B cell (primary cell): ENCODE results near the gene SERPINB1. TPM values are rescaled to one million over a fixed set of nuclear protein-coding genes. Genes with fewer than 3 reads are reported as not detected.

Experiments
- ATAC-seq: fragments of 200-7000 bp; cut with Tn5 transposase; one replicate; pipeline ENCODE4 v1.10.0; 2021; ENCODE audit warnings: low read depth, mild to moderate bottlenecking, moderate number of reproducible peaks, moderate library complexity
- CTCF ChIA-PET: fragments of 350-600 bp; sonication (Branson Sonifier 250); formaldehyde crosslinking; loops from one replicate; lab custom pipeline; 2021; ENCODE audit warnings: antibody characterized with exemption, inconsistent platforms; lab: Charles Lee
- POLR2A ChIA-PET: fragments of 350-600 bp; sonication (Branson Sonifier 250); formaldehyde crosslinking; loops from one replicate; lab custom pipeline; 2021; ENCODE audit warnings: antibody characterized with exemption; lab: Charles Lee
- DNase-seq: peaks from one replicate; pipeline ENCODE4 v3.0.0; 2013
- H2AFZ ChIP-seq: 2 replicates; pipeline ENCODE4 v1.6.1; 2012; ENCODE audit warnings: mild to moderate bottlenecking, low read depth, low read length; ENCODE audit not compliant: insufficient read depth, poor library complexity, severe bottlenecking
- H3K27ac ChIP-seq, 2 donors: 1 replicate in 1 of 2; 2 replicates in 1 of 2; pipeline ENCODE4 v1.5.1; 2012 to 2013; ENCODE audit warnings: low read length in 2 of 2, mild to moderate bottlenecking in 2 of 2, moderate library complexity in 1 of 2
- H3K27me3 ChIP-seq, 4 experiments: fragments of 200-600 bp in 1 of 4; sonication (generic) in 1 of 4; replicated peaks in 1 of 4; 1 replicate in 2 of 4; 2 replicates in 2 of 4; pipeline versions ENCODE4 v1.6.1 to v1.7.0; 2013 to 2016; ENCODE audit warnings: low read length in 3 of 4, mild to moderate bottlenecking in 2 of 4, mixed read lengths in 1 of 4, moderate library complexity in 1 of 4; ENCODE audit not compliant: insufficient read depth in 4 of 4, control insufficient read depth in 3 of 4; ENCODE audit errors: control extremely low read depth in 1 of 4
- H3K36me3 ChIP-seq, 2 experiments: replicated peaks in 1 of 2; 1 replicate in 1 of 2; 2 replicates in 1 of 2; pipeline versions ENCODE4 v1.6.1 to v1.7.1; 2013; ENCODE audit warnings: low read length in 1 of 2; ENCODE audit not compliant: insufficient read depth in 2 of 2, control insufficient read depth in 1 of 2; ENCODE audit errors: control extremely low read depth in 1 of 2, extremely low read depth in 1 of 2
- H3K4me1 ChIP-seq, 2 donors: fragments of 200-600 bp in 1 of 2; sonication (generic) in 1 of 2; 1 replicate in 1 of 2; 2 replicates in 1 of 2; pipeline versions ENCODE4 v1.5.1 to v1.6.1; 2013 to 2017; ENCODE audit warnings: low read length in 2 of 2; ENCODE audit not compliant: control insufficient read depth in 2 of 2, insufficient read depth in 2 of 2
- H3K4me2 ChIP-seq: replicated peaks from 2 replicates; pipeline ENCODE3; 2012; ENCODE audit warnings: mild to moderate bottlenecking, low read depth, low read length; ENCODE audit not compliant: poor library complexity, severe bottlenecking
- H3K4me3 ChIP-seq, 5 experiments: fragments of 200-600 bp in 1 of 5; sonication (generic) in 1 of 5; 1 replicate in 3 of 5; 2 replicates in 2 of 5; pipeline versions ENCODE4 v1.5.1 to v1.7.0; 2011 to 2016; ENCODE audit warnings: low read length in 4 of 5, mild to moderate bottlenecking in 4 of 5, low read depth in 2 of 5, control low read depth in 1 of 5, moderate library complexity in 1 of 5; ENCODE audit not compliant: insufficient read depth in 1 of 5; ENCODE audit errors: control extremely low read depth in 1 of 5, extremely low read depth in 1 of 5
- H3K79me2 ChIP-seq: fragments of 200-600 bp; sonication (generic); one replicate; pipeline ENCODE4 v1.6.0; 2016; ENCODE audit warnings: low read length; ENCODE audit not compliant: control insufficient read depth, insufficient read depth
- H3K9ac ChIP-seq: fragments of 200-600 bp; sonication (generic); 2 replicates; pipeline ENCODE4 v1.6.1; 2017; ENCODE audit warnings: mild to moderate bottlenecking, low read length, moderate library complexity
- H3K9me3 ChIP-seq, 3 donors: one replicate each; pipeline versions ENCODE4 v1.6.1 to v1.7.1; 2013; ENCODE audit warnings: low read length in 2 of 3; ENCODE audit not compliant: control insufficient read depth in 2 of 3, insufficient read depth in 1 of 3; ENCODE audit errors: control extremely low read depth in 1 of 3
- H4K20me1 ChIP-seq: 2 replicates; pipeline ENCODE4 v1.6.0; 2012; ENCODE audit warnings: mild to moderate bottlenecking, low read length; ENCODE audit not compliant: insufficient read depth, control insufficient read depth, poor library complexity, severe bottlenecking
- H3K27ac Mint-ChIP-seq: one replicate; pipeline ENCODE4 v1.8.0; 2021; ENCODE audit warnings: mixed read lengths
- H3K27me3 Mint-ChIP-seq: one replicate; pipeline ENCODE4 v1.8.0; 2021; ENCODE audit warnings: mixed read lengths
- H3K4me1 Mint-ChIP-seq: one replicate; pipeline ENCODE4 v1.8.0; 2021; ENCODE audit warnings: mixed read lengths
- H3K4me3 Mint-ChIP-seq: one replicate; pipeline ENCODE4 v1.8.0; 2021; ENCODE audit warnings: mixed read lengths
- H3K9me3 Mint-ChIP-seq: one replicate; pipeline ENCODE4 v1.8.0; 2022; ENCODE audit warnings: mixed read lengths; ENCODE audit not compliant: insufficient read depth
- EZH2 ChIP-seq: IDR thresholded peaks from 2 replicates; pipeline ENCODE4 v1.6.1; 2012; ENCODE audit warnings: borderline replicate concordance, low read depth, mild to moderate bottlenecking, moderate library complexity, low read length; ENCODE audit not compliant: insufficient read depth, poor library complexity, severe bottlenecking
- WGBS: methylation state at CpG from one replicate; pipeline ENCODE4 v1.1.5; 2013; ENCODE audit warnings: missing lambda C conversion rate; ENCODE audit not compliant: insufficient coverage; 5-methylcytosine and 5-hydroxymethylcytosine counted together
- intact Hi-C: fragments of 100-400 bp; cut with micrococcal nuclease; formaldehyde crosslinking; loops from one replicate; pipeline ENCODE4 v1.10.0; 2022
- polyA plus RNA-seq: library from polyadenylated mRNA; depleted of rRNA; stranded (reverse); fragments of >200 nt; gene quantifications from 2 replicates; pipeline ENCODE4 v1.2.3, GENCODE V29; 2012
- total RNA-seq, 2 donors: library from RNA; stranded (reverse); fragments of 120-200 nt in 1 of 2; gene quantifications; 1 replicate in 1 of 2; 2 replicates in 1 of 2; pipeline versions ENCODE4 v1.2.3 to v1.2.4, GENCODE V29; 2013 to 2022
- TF ChIP-seq, protein P1 (sequence below): fragments of 200-600 bp; IDR thresholded peaks from one replicate; pipeline ENCODE4 v1.8.0; 2022; ENCODE audit warnings: antibody characterized with exemption, mild to moderate bottlenecking

Gene SERPINB1
- total and polyA plus RNA-seq, 2 donors (not counting 1 experiment from before 2014, with no cell fraction given) = 23.2 to 52.5 TPM

DNA sequence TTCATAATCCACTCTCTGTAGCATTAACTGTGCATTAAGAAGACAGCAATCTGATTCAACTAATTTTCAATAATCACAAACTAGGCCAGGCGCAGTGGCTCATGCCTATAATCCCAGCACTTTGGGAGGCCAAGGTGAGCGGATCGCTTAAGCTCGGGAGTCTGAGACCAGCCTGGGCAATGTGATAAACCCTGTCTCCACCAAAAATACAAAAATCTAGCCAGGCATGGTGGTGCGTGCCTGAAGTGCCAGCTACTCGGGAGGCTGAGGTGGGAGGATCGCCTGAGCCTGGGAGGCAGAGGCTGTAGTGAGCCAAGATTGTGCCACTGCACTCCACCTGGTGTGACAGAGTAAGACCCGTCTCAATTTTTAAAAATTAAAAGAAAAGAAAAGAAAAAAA lies 32.0 kb upstream of the SERPINB1 start:
- CTCF ChIA-PET = interaction anchor here (1.0 kb wide), 1 partner anchor 18 kb away, joined by 3 read pairs; no protein-coding TSS in a partner anchor
- peak overlapping the region; percentile 20 for H3K4me3 Mint-ChIP-seq

More for the DNA sequence above, 32.0 kb upstream of the SERPINB1 start:
- H3K36me3 ChIP-seq = no peaks in the 10 kb centered on the region
- Mint-ChIP-seq H3K9me3 (peaks cover 4% of the 10 kb centered on the region), H3K27me3 (no peaks in the 10 kb centered on the region), H3K27ac (peak overlapping the region; percentile 64), H3K4me1 (peaks cover 70% of the 10 kb centered on the region)
- H3K27me3 ChIP-seq = no peaks in the 10 kb centered on the region
- peaks cover 10% of the 10 kb centered on the region for H4K20me1 ChIP-seq
- intact Hi-C loops = no loop called here
- peak overlapping the region in 1 of 2 donors; percentile 43 for H3K27ac ChIP-seq
- H3K9me3 ChIP-seq = peaks cover 0 to 7% (median 0%) of the 10 kb centered on the region in 3 donors
- peaks cover 56 to 61% of the 10 kb centered on the region in 2 donors for H3K4me1 ChIP-seq
- H3K4me2 ChIP-seq = no peak overlapping the region
- peaks cover 98% of the 10 kb centered on the region for H3K79me2 ChIP-seq
- 100% methylated on average over 4 of the region's 8 CpGs for whole genome bisulfite sequencing
- ATAC-seq = no peak
- H3K4me3 ChIP-seq = no peak overlapping the region
- DNase-seq = no peak
- no peak for TF ChIP-seq EZH2
- TF ChIP-seq, protein P1, sequence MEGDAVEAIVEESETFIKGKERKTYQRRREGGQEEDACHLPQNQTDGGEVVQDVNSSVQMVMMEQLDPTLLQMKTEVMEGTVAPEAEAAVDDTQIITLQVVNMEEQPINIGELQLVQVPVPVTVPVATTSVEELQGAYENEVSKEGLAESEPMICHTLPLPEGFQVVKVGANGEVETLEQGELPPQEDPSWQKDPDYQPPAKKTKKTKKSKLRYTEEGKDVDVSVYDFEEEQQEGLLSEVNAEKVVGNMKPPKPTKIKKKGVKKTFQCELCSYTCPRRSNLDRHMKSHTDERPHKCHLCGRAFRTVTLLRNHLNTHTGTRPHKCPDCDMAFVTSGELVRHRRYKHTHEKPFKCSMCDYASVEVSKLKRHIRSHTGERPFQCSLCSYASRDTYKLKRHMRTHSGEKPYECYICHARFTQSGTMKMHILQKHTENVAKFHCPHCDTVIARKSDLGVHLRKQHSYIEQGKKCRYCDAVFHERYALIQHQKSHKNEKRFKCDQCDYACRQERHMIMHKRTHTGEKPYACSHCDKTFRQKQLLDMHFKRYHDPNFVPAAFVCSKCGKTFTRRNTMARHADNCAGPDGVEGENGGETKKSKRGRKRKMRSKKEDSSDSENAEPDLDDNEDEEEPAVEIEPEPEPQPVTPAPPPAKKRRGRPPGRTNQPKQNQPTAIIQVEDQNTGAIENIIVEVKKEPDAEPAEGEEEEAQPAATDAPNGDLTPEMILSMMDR = no peak
- H3K9ac ChIP-seq = no peak overlapping the region
- no peak overlapping the region for H2AFZ ChIP-seq
- POLR2A ChIA-PET = interaction anchor here (1.3 kb wide), 1 partner anchor 12 kb away, joined by 3 read pairs; no protein-coding TSS in a partner anchor
